Mesothelial cell of epicardium (in vitro differentiated cells): ENCODE measurements around the gene HSF2BP. TPM values are rescaled to one million over a fixed set of nuclear protein-coding genes. Genes with fewer than 3 reads are reported as not detected.
"Not testable (repeated sequence)": the region's sequence is repeated elsewhere in the genome, so short reads cannot be mapped to it uniquely, and the experiment has no call there.

ENCODE experiments used
- DNase-seq, 2 experiments: peaks; one replicate each; pipeline ENCODE4 v3.0.0; 2021; ENCODE audit warnings: low spot score in 2 of 2; ENCODE audit not compliant: unreplicated experiment in 2 of 2
- H3K27ac Mint-ChIP-seq: 2 replicates; pipeline ENCODE4 v1.8.0; 2021; ENCODE audit warnings: mixed read lengths
- H3K27me3 Mint-ChIP-seq: 2 replicates; pipeline ENCODE4 v1.8.0; 2021; ENCODE audit warnings: low read depth, mixed read lengths
- H3K36me3 Mint-ChIP-seq: 2 replicates; pipeline ENCODE4 v1.8.0; 2021; ENCODE audit warnings: mixed read lengths
- H3K4me1 Mint-ChIP-seq: 2 replicates; pipeline ENCODE4 v1.8.0; 2021; ENCODE audit warnings: mixed read lengths
- H3K4me3 Mint-ChIP-seq: 2 replicates; pipeline ENCODE4 v1.8.0; 2021; ENCODE audit warnings: mild to moderate bottlenecking, moderate library complexity, mixed read lengths
- H3K9me3 Mint-ChIP-seq: 2 replicates; pipeline ENCODE4 v1.8.0; 2021; ENCODE audit warnings: mixed read lengths
- CTCF ChIP-seq: fragments of 200-600 bp; sonication (generic); IDR thresholded peaks from one replicate; pipeline ENCODE4 v1.5.0; 2021; ENCODE audit warnings: antibody characterized with exemption; ENCODE audit not compliant: unreplicated experiment
- total RNA-seq: library from RNA; stranded (reverse); gene quantifications from 3 replicates; pipeline ENCODE4 v1.2.1, GENCODE V29; 2021

The HSF2BP gene
- total RNA-seq, 1 donor from 2014 or later = 5.1 TPM

DNA sequence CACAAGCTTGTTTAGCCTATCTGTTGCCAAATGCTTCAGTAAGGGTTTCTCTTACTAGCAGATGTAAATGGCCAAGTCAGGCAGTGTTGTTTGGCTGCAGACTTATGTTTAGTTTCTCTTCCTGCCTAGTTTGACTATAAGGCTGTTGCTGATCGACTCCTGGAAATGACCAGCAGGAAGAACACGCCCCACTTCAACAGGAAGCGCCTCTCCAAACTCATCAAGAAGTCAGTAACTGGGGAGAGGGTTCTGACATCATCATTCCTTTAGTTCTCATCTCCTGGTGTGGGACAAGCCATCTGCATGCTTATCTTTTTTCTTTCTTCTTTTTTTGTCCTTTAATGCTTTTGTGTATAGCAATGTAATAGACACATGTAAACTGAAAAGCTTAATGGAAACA lies 25.1 kb upstream of the HSF2BP start:
- Mint-ChIP-seq H3K36me3 (peaks cover 39% of the 10 kb centered on the region), H3K27ac (no peak overlapping the region), H3K27me3 (no peaks in the 10 kb centered on the region), H3K4me1 (no peaks in the 10 kb centered on the region), H3K9me3 (no peaks in the 10 kb centered on the region), H3K4me3 (no peak overlapping the region)
- DNase-seq = no peak
- TF ChIP-seq CTCF = no peak

GRCh38 chr21:43681650-43682049 lies 22.4 kb upstream of the HSF2BP start:
- peaks cover 51% of the 10 kb centered on the region for H3K36me3 Mint-ChIP-seq
- no peak for TF ChIP-seq CTCF
- H3K27me3 Mint-ChIP-seq = no peaks in the 10 kb centered on the region
- no peak for DNase-seq
- H3K27ac Mint-ChIP-seq = no peak overlapping the region
- H3K4me1 Mint-ChIP-seq = no peaks in the 10 kb centered on the region
- no peak overlapping the region for H3K4me3 Mint-ChIP-seq
- H3K9me3 Mint-ChIP-seq = no peaks in the 10 kb centered on the region

GRCh38 chr21:43680421-43680820 lies 21.1 kb upstream of the HSF2BP start:
- not testable (repeated sequence) for DNase-seq, H3K27me3 Mint-ChIP-seq, H3K4me1 Mint-ChIP-seq, H3K4me3 Mint-ChIP-seq, H3K27ac Mint-ChIP-seq, H3K9me3 Mint-ChIP-seq
- H3K36me3 Mint-ChIP-seq = peaks cover 54% of the 10 kb centered on the region

- Mint-ChIP-seq H3K27ac (no peak overlapping the region), H3K4me1 (no peaks in the 10 kb centered on the region), H3K4me3 (no peak overlapping the region), H3K27me3 (no peaks in the 10 kb centered on the region), H3K9me3 (no peaks in the 10 kb centered on the region), H3K36me3 (peaks cover 49% of the 10 kb centered on the region)
- TF ChIP-seq CTCF = no peak
- no peak for DNase-seq
These were observed 20.7 kb upstream of the HSF2BP start for GRCh38 chr21:43679951-43680350.

DNA sequence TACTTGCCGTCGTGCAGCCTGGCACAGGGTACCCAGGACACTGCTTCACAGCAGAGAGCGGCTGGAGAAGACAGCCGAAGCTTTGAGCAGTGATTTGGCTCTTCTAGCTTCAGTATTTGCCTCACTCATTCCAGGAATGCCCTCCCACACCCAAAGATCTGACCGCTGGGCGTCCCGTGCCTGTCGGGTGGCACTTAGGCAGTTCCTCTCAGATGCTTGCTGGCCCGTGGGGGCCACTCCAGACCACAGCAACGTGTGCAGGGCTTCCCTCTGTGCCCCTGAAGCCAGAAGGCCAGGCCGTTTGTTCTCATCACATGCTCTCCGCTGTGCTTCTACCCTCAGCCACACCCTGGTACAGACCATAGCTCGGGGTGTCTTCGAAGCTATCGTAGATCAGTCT lies 17.1 kb upstream of the HSF2BP start:
- Mint-ChIP-seq H3K36me3 (peaks cover 47% of the 10 kb centered on the region), H3K4me3 (no peak overlapping the region)

DNA sequence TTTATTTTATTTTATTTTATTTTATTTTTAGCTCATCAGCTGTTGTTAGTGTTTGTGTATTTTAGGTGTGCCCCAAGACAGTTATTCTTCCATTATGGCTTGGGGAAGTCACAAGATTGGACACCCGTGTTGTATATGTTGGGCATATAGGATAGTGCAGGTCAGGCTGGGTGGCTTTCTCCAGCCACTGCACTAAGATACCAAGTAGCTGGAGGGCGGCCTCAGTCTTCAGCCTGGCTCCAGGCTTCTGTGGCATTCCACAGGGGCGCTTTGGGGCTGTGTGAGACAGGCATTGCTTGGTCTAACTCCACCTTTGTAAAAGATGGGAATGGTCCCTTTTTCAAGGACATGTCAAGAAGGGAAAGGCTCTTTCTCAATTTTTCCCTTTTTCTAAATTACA lies 16.6 kb upstream of the HSF2BP start:
- H3K4me1 Mint-ChIP-seq = no peaks in the 10 kb centered on the region
- H3K27ac Mint-ChIP-seq = no peak overlapping the region
- no peak for DNase-seq
- H3K36me3 Mint-ChIP-seq = peaks cover 47% of the 10 kb centered on the region
- H3K9me3 Mint-ChIP-seq = no peaks in the 10 kb centered on the region
- TF ChIP-seq CTCF = no peak
- H3K4me3 Mint-ChIP-seq = no peak overlapping the region
- no peaks in the 10 kb centered on the region for H3K27me3 Mint-ChIP-seq

More for the DNA sequence above, 17.1 kb upstream of the HSF2BP start:
- Mint-ChIP-seq H3K4me1 (no peaks in the 10 kb centered on the region), H3K9me3 (no peaks in the 10 kb centered on the region), H3K27ac (no peak overlapping the region), H3K27me3 (no peaks in the 10 kb centered on the region)
- TF ChIP-seq CTCF = no peak
- no peak for DNase-seq
